Activated CD4-positive, alpha-beta T cell treated with anti-CD3 and anti-CD28 coated beads, Interleukin-2, amount 50 U/mL, for 1 hour (primary cell): ENCODE results near the gene TJAP1.

ENCODE experiments used
- DNase-seq: peaks from one replicate; pipeline ENCODE4 v3.0.0-alpha.2; 2020

Gene TJAP1

GRCh38 chr6:43541774-43542471 lies 64.6 kb downstream of the TJAP1 start:
- no peak for DNase-seq

- DNase-seq = no peak
These were observed 67.1 kb downstream of the TJAP1 start for GRCh38 chr6:43544461-43544860.

- no peak for DNase-seq
These were observed 69.9 kb downstream of the TJAP1 start for GRCh38 chr6:43547222-43547621.
